CD4-positive, CD25-positive, alpha-beta regulatory T cell (primary cell): ENCODE data around the gene PLA2G1B. TPM values are rescaled to one million over a fixed set of nuclear protein-coding genes. Genes with fewer than 3 reads are reported as not detected.
"Not testable (repeated sequence)": the region's sequence is repeated elsewhere in the genome, so short reads cannot be mapped to it uniquely, and the experiment has no call there.

ENCODE experiments used
- ATAC-seq, 2 donors: fragments of 150-1000 bp; cut with Tn5 transposase; one replicate each; pipeline ENCODE4 v1.10.0; 2021; ENCODE audit warnings: low read depth in 2 of 2, moderate number of reproducible peaks in 2 of 2, moderate library complexity in 1 of 2
- DNase-seq, 3 donors: peaks; one replicate each; pipeline versions ENCODE4 v3.0.0 to v3.0.0-alpha.2; 2012 to 2022; ENCODE audit warnings: mixed read lengths in 1 of 3
- H3K27ac ChIP-seq: one replicate; pipeline ENCODE4 v1.7.0; 2013; ENCODE audit warnings: mild to moderate bottlenecking, low read length; ENCODE audit not compliant: insufficient read depth, poor library complexity, severe bottlenecking
- H3K27me3 ChIP-seq: one replicate; pipeline ENCODE4 v1.7.0; 2013; ENCODE audit warnings: low read length; ENCODE audit not compliant: control insufficient read depth, insufficient read depth
- H3K36me3 ChIP-seq: one replicate; pipeline ENCODE4 v1.7.0; 2013; ENCODE audit warnings: mild to moderate bottlenecking, low read length, moderate library complexity; ENCODE audit not compliant: control insufficient read depth, insufficient read depth
- H3K4me1 ChIP-seq: 2 replicates; pipeline ENCODE4 v1.7.0; 2013; ENCODE audit warnings: mild to moderate bottlenecking, low read length; ENCODE audit not compliant: insufficient read depth, control insufficient read depth, poor library complexity, severe bottlenecking
- H3K4me3 ChIP-seq: one replicate; pipeline ENCODE4 v1.7.0; 2013; ENCODE audit warnings: low read depth, mild to moderate bottlenecking, low read length, moderate library complexity
- H3K9me3 ChIP-seq, 2 experiments: 1 replicate in 1 of 2; 2 replicates in 1 of 2; pipeline ENCODE4 v1.7.0; 2013; ENCODE audit warnings: low read length in 2 of 2, mild to moderate bottlenecking in 1 of 2, moderate library complexity in 1 of 2; ENCODE audit not compliant: control insufficient read depth in 2 of 2
- H3K27ac Mint-ChIP-seq, 3 donors: one replicate each; pipeline ENCODE4 v1.8.0; 2020 to 2022; ENCODE audit warnings: mild to moderate bottlenecking in 3 of 3, mixed read lengths in 3 of 3, moderate library complexity in 2 of 3
- H3K27me3 Mint-ChIP-seq: one replicate; pipeline ENCODE4 v1.8.0; 2022; ENCODE audit warnings: mild to moderate bottlenecking, mixed read lengths
- H3K36me3 Mint-ChIP-seq: one replicate; pipeline ENCODE4 v1.8.0; 2020; ENCODE audit warnings: mixed read lengths
- H3K4me1 Mint-ChIP-seq, 4 donors: one replicate each; pipeline ENCODE4 v1.8.0; 2020 to 2022; ENCODE audit warnings: mixed read lengths in 4 of 4, mild to moderate bottlenecking in 1 of 4
- H3K4me3 Mint-ChIP-seq, 4 donors: one replicate each; pipeline ENCODE4 v1.8.0; 2020 to 2022; ENCODE audit warnings: mild to moderate bottlenecking in 4 of 4, mixed read lengths in 4 of 4, moderate library complexity in 3 of 4
- H3K9me3 Mint-ChIP-seq, 7 donors: one replicate each; pipeline ENCODE4 v1.8.0; 2020 to 2022; ENCODE audit warnings: mixed read lengths in 7 of 7, mild to moderate bottlenecking in 3 of 7, moderate library complexity in 2 of 7
- polyA plus RNA-seq, 4 donors: library from polyadenylated mRNA; unstranded; fragments of 300-500 nt; fragmentation: Illumina TruSeq; gene quantifications; one replicate each; pipeline ENCODE4 v1.2.3, GENCODE V29; 2021
- total RNA-seq: library from RNA; stranded (reverse); gene quantifications from one replicate; pipeline ENCODE4 v1.2.3, GENCODE V29; 2022

The PLA2G1B gene
- total and polyA plus RNA-seq, 5 donors from 2014 or later, result 0.44 TPM; not detected in 4

- H3K27ac Mint-ChIP-seq, result peak overlapping the region in 1 of 3 donors; percentile 9
- H3K36me3 ChIP-seq, result no peaks in the 10 kb centered on the region
- DNase-seq (no peak), ATAC-seq (no peak)
- H3K4me3 Mint-ChIP-seq, result no peak overlapping the region
- peaks cover 16% of the 10 kb centered on the region for H3K27me3 Mint-ChIP-seq
- peaks cover 0 to 2% (median 0%) of the 10 kb centered on the region in 7 donors for H3K9me3 Mint-ChIP-seq
- no peaks in the 10 kb centered on the region for H3K9me3 ChIP-seq
- H3K4me1 ChIP-seq, result no peaks in the 10 kb centered on the region
- no peaks in the 10 kb centered on the region for H3K4me1 Mint-ChIP-seq
- H3K4me3 ChIP-seq, result no peak overlapping the region
- H3K36me3 Mint-ChIP-seq, result no peaks in the 10 kb centered on the region
- H3K27ac ChIP-seq, result no peak overlapping the region
- H3K27me3 ChIP-seq, result no peaks in the 10 kb centered on the region
Measured at GRCh38 chr12:120343692-120344091, 16.1 kb upstream of the PLA2G1B start.

- H3K9me3 ChIP-seq, result no peaks in the 10 kb centered on the region
- Mint-ChIP-seq H3K36me3 (no peaks in the 10 kb centered on the region), H3K27me3 (peaks cover 16% of the 10 kb centered on the region), H3K27ac (peak overlapping the region in 1 of 3 donors; percentile 55), H3K4me1 (no peaks in the 10 kb centered on the region), H3K4me3 (no peak overlapping the region), H3K9me3 (peaks cover 0 to 5% (median 2%) of the 10 kb centered on the region in 7 donors)
- H3K4me3 ChIP-seq, result no peak overlapping the region
- no peak for DNase-seq
- no peaks in the 10 kb centered on the region for H3K4me1 ChIP-seq
- no peak for ATAC-seq
- no peak overlapping the region for H3K27ac ChIP-seq
- H3K27me3 ChIP-seq, result no peaks in the 10 kb centered on the region
- no peaks in the 10 kb centered on the region for H3K36me3 ChIP-seq
Measured at GRCh38 chr12:120343039-120343537, 15.5 kb upstream of the PLA2G1B start.

GRCh38 chr12:120342175-120343038 lies 14.8 kb upstream of the PLA2G1B start:
- no peak overlapping the region for H3K4me3 Mint-ChIP-seq
- H3K27ac Mint-ChIP-seq, result no peak overlapping the region
- H3K36me3 Mint-ChIP-seq, result no peaks in the 10 kb centered on the region
- H3K9me3 ChIP-seq, result peaks cover 3 to 7% of the 10 kb centered on the region in 2 experiments
- no peaks in the 10 kb centered on the region for H3K4me1 ChIP-seq
- peaks cover 0 to 12% (median 7%) of the 10 kb centered on the region in 7 donors for H3K9me3 Mint-ChIP-seq
- H3K36me3 ChIP-seq, result no peaks in the 10 kb centered on the region
- H3K27me3 ChIP-seq, result no peaks in the 10 kb centered on the region
- H3K4me3 ChIP-seq, result no peak overlapping the region
- H3K27ac ChIP-seq, result no peak overlapping the region
- peaks cover 15% of the 10 kb centered on the region for H3K27me3 Mint-ChIP-seq
- H3K4me1 Mint-ChIP-seq, result no peaks in the 10 kb centered on the region
- DNase-seq (no peak), ATAC-seq (no peak)

GRCh38 chr12:120339256-120339655 lies 11.7 kb upstream of the PLA2G1B start:
- Histone ChIP-seq H3K27ac (no peak overlapping the region), H3K9me3 (peaks cover 5 to 14% of the 10 kb centered on the region in 2 experiments), H3K4me3 (no peak overlapping the region), H3K36me3 (no peaks in the 10 kb centered on the region), H3K27me3 (no peaks in the 10 kb centered on the region), H3K4me1 (no peaks in the 10 kb centered on the region)
- DNase-seq (no peak), ATAC-seq (no peak)
- Mint-ChIP-seq H3K9me3 (peaks cover 4 to 19% (median 9%) of the 10 kb centered on the region in 7 donors), H3K4me3 (no peak overlapping the region), H3K4me1 (no peaks in the 10 kb centered on the region), H3K36me3 (peaks cover 3% of the 10 kb centered on the region), H3K27ac (no peak overlapping the region), H3K27me3 (peaks cover 9% of the 10 kb centered on the region)

GRCh38 chr12:120337730-120338129 lies 10.2 kb upstream of the PLA2G1B start:
- H3K9me3 Mint-ChIP-seq, result peaks cover 4 to 19% (median 9%) of the 10 kb centered on the region in 7 donors
- H3K4me1 Mint-ChIP-seq, result no peaks in the 10 kb centered on the region
- peaks cover 5 to 14% of the 10 kb centered on the region in 2 experiments for H3K9me3 ChIP-seq

GRCh38 chr12:120336392-120336791 lies 8.8 kb upstream of the PLA2G1B start:
- not testable (repeated sequence) for H3K4me1 Mint-ChIP-seq, DNase-seq, H3K4me3 Mint-ChIP-seq

More at GRCh38 chr12:120337730-120338129, 10.2 kb upstream of the PLA2G1B start:
- H3K4me1 ChIP-seq, result no peaks in the 10 kb centered on the region
- H3K27me3 ChIP-seq, result no peaks in the 10 kb centered on the region
- no peak overlapping the region for H3K27ac ChIP-seq
- no peak overlapping the region for H3K4me3 ChIP-seq
- ATAC-seq (no peak), DNase-seq (no peak)
- no peak overlapping the region for H3K4me3 Mint-ChIP-seq
- H3K36me3 Mint-ChIP-seq, result peaks cover 3% of the 10 kb centered on the region
- no peaks in the 10 kb centered on the region for H3K36me3 ChIP-seq
- peaks cover 16% of the 10 kb centered on the region for H3K27me3 Mint-ChIP-seq
- no peak overlapping the region for H3K27ac Mint-ChIP-seq

GRCh38 chr12:120335447-120335846 lies 7.9 kb upstream of the PLA2G1B start:
- Mint-ChIP-seq H3K9me3 (peaks cover 4 to 19% (median 9%) of the 10 kb centered on the region in 7 donors), H3K27me3 (peaks cover 16% of the 10 kb centered on the region)
- H3K4me3 ChIP-seq, H3K36me3 Mint-ChIP-seq, H3K36me3 ChIP-seq, H3K4me1 Mint-ChIP-seq, H3K4me3 Mint-ChIP-seq, ATAC-seq, H3K27ac Mint-ChIP-seq, H3K4me1 ChIP-seq, H3K27me3 ChIP-seq, H3K27ac ChIP-seq: not testable (repeated sequence)
- H3K9me3 ChIP-seq, result peaks cover 5 to 14% of the 10 kb centered on the region in 2 experiments
- peak in 1 of 3 donors; percentile 13 for DNase-seq

More at GRCh38 chr12:120336392-120336791, 8.8 kb upstream of the PLA2G1B start:
- not testable (repeated sequence) for H3K4me3 ChIP-seq, H3K27ac ChIP-seq, ATAC-seq, H3K36me3 ChIP-seq, H3K36me3 Mint-ChIP-seq, H3K27me3 ChIP-seq, H3K4me1 ChIP-seq, H3K27ac Mint-ChIP-seq
- Mint-ChIP-seq H3K27me3 (peaks cover 16% of the 10 kb centered on the region), H3K9me3 (peaks cover 4 to 19% (median 9%) of the 10 kb centered on the region in 7 donors)
- peaks cover 5 to 14% of the 10 kb centered on the region in 2 experiments for H3K9me3 ChIP-seq
